ENCODE results near the gene RAPGEF5.

- TF ChIP-seq CTCF (optimal IDR thresholded peaks at IDR 0.05 in 1 of 3, IDR thresholded peaks at IDR 0.05 in 1 of 3, conservative IDR thresholded peaks at IDR 0.05 in 1 of 3; ENCODE audit: extremely low read depth in 1 of 3, insufficient read depth in 2 of 3, low read length in 3 of 3) (no peak), EZH2 (IDR thresholded peaks at IDR 0.05; ENCODE audit: low read length) (no peak)
Observed at GRCh38 chr7:22295402-22296264, 61.3 kb downstream of the RAPGEF5 start.

Measured in keratinocyte (primary cell).